Right kidney (tissue), 9 donors: Measurements from ENCODE around the gene OOSP2.
"Not testable (repeated sequence)": the region's sequence is repeated elsewhere in the genome, so short reads cannot be mapped to it uniquely, and the experiment has no call there.

ENCODE experiments used
- DNase-seq: peaks from one replicate; pipeline ENCODE4 v3.0.0-alpha.2; 2016
- long read RNA-seq, 8 donors: transcript quantifications; one replicate each; lab custom pipeline, GENCODE V29; 2026

OOSP2 gene
- long read RNA-seq, donor 1: 0 reads
- long read RNA-seq, donor 2: 0 reads
- long read RNA-seq, donor 3: 0 reads
- long read RNA-seq, donor 4: 0 reads
- long read RNA-seq, donor 5: 0 reads
- long read RNA-seq, donor 6: 0 reads
- long read RNA-seq, donor 7: 0 reads
- long read RNA-seq, donor 8: 0 reads

- DNase-seq: no peak
These were observed at the start of gene OOSP2 for GRCh38 chr11:60040109-60040508. Gene OOSP2 (plus strand): TSS chr11:60040409. CDS start chr11:60040460, 51 bp downstream.

- DNase-seq: no peak
These were observed 49.8 kb upstream of the OOSP2 start for GRCh38 chr11:59990421-59990820.

GRCh38 chr11:59992425-59992824 lies 47.8 kb upstream of the OOSP2 start:
- DNase-seq: no peak

- no peak for DNase-seq
These were observed 42.4 kb upstream of the OOSP2 start for GRCh38 chr11:59997800-59998199.

- no peak for DNase-seq
These were observed 40.5 kb upstream of the OOSP2 start for GRCh38 chr11:59999691-60000090.

GRCh38 chr11:60003729-60004128 lies 36.5 kb upstream of the OOSP2 start:
- no peak for DNase-seq

- DNase-seq: no peak
These were observed 34.8 kb upstream of the OOSP2 start for GRCh38 chr11:60005360-60005759.

GRCh38 chr11:60016881-60017280 lies 23.3 kb upstream of the OOSP2 start, which contains the start of gene OOSP4B:
Gene OOSP4B (plus strand): TSS chr11:60017181.
- no peak for DNase-seq

GRCh38 chr11:60018058-60018457 lies 22.2 kb upstream of the OOSP2 start:
- no peak for DNase-seq

- not testable (repeated sequence) for DNase-seq
These were observed 19.8 kb upstream of the OOSP2 start for GRCh38 chr11:60020376-60020775.

- no peak for DNase-seq
These were observed 11.1 kb upstream of the OOSP2 start for GRCh38 chr11:60029015-60029632.

- not testable (repeated sequence) for DNase-seq
These were observed 10.2 kb downstream of the OOSP2 start for GRCh38 chr11:60050422-60050821.

GRCh38 chr11:60050839-60051238 lies 10.6 kb downstream of the OOSP2 start:
- not testable (repeated sequence) for DNase-seq

GRCh38 chr11:60056349-60056969 lies 16.2 kb downstream of the OOSP2 start, which contains the start of gene MS4A3:
Gene MS4A3 (plus strand): TSS chr11:60056665. CDS start chr11:60061161, 4,496 bp downstream.
- DNase-seq: no peak

- DNase-seq: no peak
These were observed 18.8 kb downstream of the OOSP2 start for GRCh38 chr11:60059052-60059451.

GRCh38 chr11:60059521-60060240 lies 19.5 kb downstream of the OOSP2 start:
- DNase-seq: no peak

GRCh38 chr11:60064111-60064510 lies 23.9 kb downstream of the OOSP2 start:
- no peak for DNase-seq

GRCh38 chr11:60065801-60066200 lies 25.6 kb downstream of the OOSP2 start:
- DNase-seq: no peak

- no peak for DNase-seq
These were observed 29.2 kb downstream of the OOSP2 start for GRCh38 chr11:60069450-60069849.

GRCh38 chr11:60071644-60072043 lies 31.4 kb downstream of the OOSP2 start:
- DNase-seq: not testable (repeated sequence)

GRCh38 chr11:60077216-60077817 lies 37.1 kb downstream of the OOSP2 start:
- no peak for DNase-seq

GRCh38 chr11:60077981-60078380 lies 37.8 kb downstream of the OOSP2 start:
- DNase-seq: no peak

GRCh38 chr11:60078745-60079144 lies 38.5 kb downstream of the OOSP2 start:
- DNase-seq: no peak
